HEK293T (cell line): ENCODE data around the gene KIF24.

ENCODE experiments used
- BHLHE40 ChIP-seq: fragments of 450-650 bp; IDR thresholded peaks from 2 replicates; pipeline ENCODE4 v1.6.1; 2016; ENCODE audit warnings: mild to moderate bottlenecking, moderate library complexity, borderline replicate concordance
- FOXK2 ChIP-seq: fragments of 450-650 bp; IDR thresholded peaks from 2 replicates; pipeline ENCODE4 v1.6.1; 2016; ENCODE audit warnings: mild to moderate bottlenecking
- FOXM1 ChIP-seq: fragments of 450-650 bp; IDR thresholded peaks from 2 replicates; pipeline ENCODE4 v1.6.1; 2017; ENCODE audit warnings: mild to moderate bottlenecking, borderline replicate concordance
- PKNOX1 ChIP-seq: fragments of 450-650 bp; IDR thresholded peaks from 2 replicates; pipeline ENCODE4 v1.6.1; 2016
- SUZ12 ChIP-seq: fragments of 450-650 bp; IDR thresholded peaks from 2 replicates; pipeline ENCODE4 v1.6.1; 2016; ENCODE audit warnings: mild to moderate bottlenecking
- TARDBP ChIP-seq: fragments of 450-650 bp; IDR thresholded peaks from 2 replicates; pipeline ENCODE4 v1.6.1; 2016
- ZNF384 ChIP-seq: fragments of 450-650 bp; IDR thresholded peaks from 2 replicates; pipeline ENCODE4 v1.6.1; 2016

- no peak for TF ChIP-seq BHLHE40
- no peak for TF ChIP-seq TARDBP
- TF ChIP-seq SUZ12, result no peak
- TF ChIP-seq FOXK2, result no peak
- no peak for TF ChIP-seq ZNF384
- no peak for TF ChIP-seq PKNOX1
- no peak for TF ChIP-seq FOXM1
These were observed 4.8 kb upstream of the KIF24 start for GRCh38 chr9:34333836-34334235.
